Measurements from ENCODE around the gene ZBTB17. TPM values are rescaled to one million over a fixed set of nuclear protein-coding genes. Genes with fewer than 3 reads are reported as not detected.

ZBTB17 gene
- total RNA-seq, 1 experiment from 2014 or later, result 50.3 TPM

- no peak overlapping the region for H3K4me3 ChIP-seq (ENCODE audit: low read depth, low read length, poor library complexity, severe bottlenecking)
- POLR2A ChIA-PET (ENCODE audit: low non-redundant PET), result no interaction called here
- no peak for DNase-seq (ENCODE audit: low spot score)
- H3K36me3 ChIP-seq (ENCODE audit: insufficient read depth, low read length, poor library complexity, severe bottlenecking), result peaks cover 95% of the 10 kb centered on the region
- intact Hi-C loops (cut with micrococcal nuclease; ENCODE audit: unreplicated experiment), result no loop called here
- TF ChIP-seq EZH2 (IDR thresholded peaks at IDR 0.05; ENCODE audit: borderline replicate concordance, low read depth, low read length, poor library complexity, severe bottlenecking) (no peak), CTCF (conservative IDR thresholded peaks at IDR 0.05; ENCODE audit: low read depth, low read length) (no peak)
- no peaks in the 10 kb centered on the region for H3K9me3 ChIP-seq (ENCODE audit: low read depth, low read length, poor library complexity, severe bottlenecking)
- CTCF ChIA-PET, result no interaction called here
- H3K27ac ChIP-seq (ENCODE audit: low read depth, low read length, poor library complexity, severe bottlenecking), result no peak overlapping the region
- no peaks in the 10 kb centered on the region for H3K4me1 ChIP-seq (ENCODE audit: insufficient read depth, low read length, poor library complexity, severe bottlenecking)
- H3K27me3 ChIP-seq (replicated peaks; ENCODE audit: insufficient read depth, low read depth, low read length, poor library complexity), result no peaks in the 10 kb centered on the region
- no TSS peak for BruUV-seq (replicated peaks)
Observed at GRCh38 chr1:15932612-15933011, 43.3 kb downstream of the ZBTB17 start.

- H3K9me3 ChIP-seq (ENCODE audit: low read depth, low read length, poor library complexity, severe bottlenecking), result no peaks in the 10 kb centered on the region
- no peaks in the 10 kb centered on the region for H3K27me3 ChIP-seq (replicated peaks; ENCODE audit: insufficient read depth, low read depth, low read length, poor library complexity)
- ChIA-PET CTCF (no interaction called here), POLR2A (ENCODE audit: low non-redundant PET) (no interaction called here)
- H3K27ac ChIP-seq (ENCODE audit: low read depth, low read length, poor library complexity, severe bottlenecking), result no peak overlapping the region
- no peak for DNase-seq (ENCODE audit: low spot score)
- no TSS peak for BruUV-seq (replicated peaks)
- intact Hi-C loops (cut with micrococcal nuclease; ENCODE audit: unreplicated experiment), result no loop called here
- TF ChIP-seq EZH2 (IDR thresholded peaks at IDR 0.05; ENCODE audit: borderline replicate concordance, low read depth, low read length, poor library complexity, severe bottlenecking) (no peak), CTCF (conservative IDR thresholded peaks at IDR 0.05; ENCODE audit: low read depth, low read length) (no peak)
- no peak overlapping the region for H3K4me3 ChIP-seq (ENCODE audit: low read depth, low read length, poor library complexity, severe bottlenecking)
- H3K36me3 ChIP-seq (ENCODE audit: insufficient read depth, low read length, poor library complexity, severe bottlenecking), result peaks cover 96% of the 10 kb centered on the region
- H3K4me1 ChIP-seq (ENCODE audit: insufficient read depth, low read length, poor library complexity, severe bottlenecking), result no peaks in the 10 kb centered on the region
Observed at GRCh38 chr1:15931884-15932283, 44.0 kb downstream of the ZBTB17 start.

GRCh38 chr1:15931401-15931800, 44.5 kb downstream of the ZBTB17 start:
- BruUV-seq (replicated peaks), result no TSS peak
- intact Hi-C loops (cut with micrococcal nuclease; ENCODE audit: unreplicated experiment), result no loop called here
- peaks cover 93% of the 10 kb centered on the region for H3K36me3 ChIP-seq (ENCODE audit: insufficient read depth, low read length, poor library complexity, severe bottlenecking)
- no peaks in the 10 kb centered on the region for H3K9me3 ChIP-seq (ENCODE audit: low read depth, low read length, poor library complexity, severe bottlenecking)
- ChIA-PET CTCF (interaction anchor here (0.6 kb wide), 1 partner anchor 136 kb away, joined by 3 read pairs; no protein-coding TSS in a partner anchor), POLR2A (ENCODE audit: low non-redundant PET) (no interaction called here)
- no peaks in the 10 kb centered on the region for H3K4me1 ChIP-seq (ENCODE audit: insufficient read depth, low read length, poor library complexity, severe bottlenecking)
- H3K27ac ChIP-seq (ENCODE audit: low read depth, low read length, poor library complexity, severe bottlenecking), result no peak overlapping the region
- no peak overlapping the region for H3K4me3 ChIP-seq (ENCODE audit: low read depth, low read length, poor library complexity, severe bottlenecking)
- DNase-seq (ENCODE audit: low spot score), result no peak
- no peaks in the 10 kb centered on the region for H3K27me3 ChIP-seq (replicated peaks; ENCODE audit: insufficient read depth, low read depth, low read length, poor library complexity)
- no peak for TF ChIP-seq CTCF (conservative IDR thresholded peaks at IDR 0.05; ENCODE audit: low read depth, low read length)
- no peak for TF ChIP-seq EZH2 (IDR thresholded peaks at IDR 0.05; ENCODE audit: borderline replicate concordance, low read depth, low read length, poor library complexity, severe bottlenecking)

Measured in A673 (cell line).